Measurements from ENCODE around the gene ZNF174.

ZNF174 gene

GRCh38 chr16:3400779-3401688 lies at the start of gene ZNF174, which contains the start of gene ZSCAN32:
Gene ZNF174, plus strand, starts transcription at chr16:3401215. Its CDS starts 790 bp downstream, at chr16:3402005.
Gene ZSCAN32, minus strand, starts transcription at chr16:3401004. Its CDS starts 3,447 bp downstream, at chr16:3397557.
- DNase-seq (ENCODE audit: low spot score) = peak; percentile 99

DNA sequence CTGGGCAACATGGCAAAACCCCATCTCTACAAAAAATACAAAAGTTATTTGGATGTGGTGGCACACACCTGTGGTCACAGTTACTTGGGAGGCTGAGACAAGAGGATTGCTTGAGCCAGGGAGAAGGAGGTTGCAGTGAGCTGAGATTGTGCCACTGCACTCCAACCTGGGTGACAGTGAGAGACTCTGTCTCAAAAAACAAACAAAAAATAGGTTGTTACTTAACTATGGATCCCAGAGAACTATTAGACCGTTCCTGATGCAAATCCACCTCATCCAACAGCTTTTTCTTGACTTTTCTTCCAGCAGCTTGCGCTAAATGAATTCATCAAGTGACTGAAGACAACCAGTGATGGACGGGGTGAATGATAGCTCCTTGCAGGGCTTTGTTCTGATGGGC lies 45.4 kb upstream of the ZNF174 start, which contains the start of gene OR2C1:
Gene OR2C1 (plus strand): TSS at position 301 of the 400 bp plus-strand sequence. CDS start 52 bp downstream, at position 353.
- DNase-seq (ENCODE audit: low spot score) = no peak

- DNase-seq (ENCODE audit: low spot score) = no peak
Measured at GRCh38 chr16:3356118-3356517, 44.9 kb upstream of the ZNF174 start.

DNA sequence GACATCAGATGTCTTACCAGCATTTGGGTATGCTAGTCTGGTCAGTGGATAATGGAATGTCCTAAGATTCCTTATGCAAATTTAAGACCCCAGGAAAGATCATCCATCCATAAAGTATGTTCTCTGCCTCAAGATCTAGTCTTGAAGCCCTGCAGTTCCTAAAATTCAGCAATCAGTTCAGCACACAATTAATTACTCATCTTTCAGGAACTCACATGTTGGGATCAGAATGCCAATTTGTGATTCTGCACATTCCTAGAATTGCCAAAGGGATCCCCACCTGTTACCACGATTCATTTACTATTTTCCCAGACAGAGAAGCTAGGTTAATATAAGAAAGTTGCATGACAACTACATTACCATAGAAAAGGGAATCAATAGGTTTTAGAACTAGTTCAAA lies 42.1 kb upstream of the ZNF174 start:
- DNase-seq (ENCODE audit: low spot score) = peak; percentile 55

DNA sequence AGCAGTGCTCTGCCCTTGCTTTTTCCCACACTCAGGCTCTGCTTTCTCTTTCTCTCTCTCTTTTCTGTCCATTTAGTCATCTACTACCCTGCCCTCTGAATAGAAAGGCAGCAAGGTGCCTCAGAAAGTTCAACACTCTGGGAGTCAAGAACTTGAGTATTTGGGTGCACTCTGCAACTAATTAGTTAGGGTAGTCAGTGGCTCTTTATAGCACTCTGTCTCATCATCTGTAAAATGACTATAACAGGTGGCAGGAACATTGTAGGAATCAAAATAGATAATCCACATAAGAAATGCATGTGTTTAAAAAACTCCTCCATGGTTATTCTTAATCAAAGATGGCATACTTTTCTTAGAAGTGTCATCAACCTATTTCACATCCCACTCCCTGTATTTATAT lies 38.1 kb upstream of the ZNF174 start:
- DNase-seq (ENCODE audit: low spot score) = no peak

GRCh38 chr16:3363793-3364192 lies 37.2 kb upstream of the ZNF174 start:
- no peak for DNase-seq (ENCODE audit: low spot score)

GRCh38 chr16:3364774-3365427 lies 36.1 kb upstream of the ZNF174 start:
- DNase-seq (ENCODE audit: low spot score) = peak; percentile 94

- no peak for DNase-seq (ENCODE audit: low spot score)
Measured at GRCh38 chr16:3369073-3369472, 31.9 kb upstream of the ZNF174 start.

DNA sequence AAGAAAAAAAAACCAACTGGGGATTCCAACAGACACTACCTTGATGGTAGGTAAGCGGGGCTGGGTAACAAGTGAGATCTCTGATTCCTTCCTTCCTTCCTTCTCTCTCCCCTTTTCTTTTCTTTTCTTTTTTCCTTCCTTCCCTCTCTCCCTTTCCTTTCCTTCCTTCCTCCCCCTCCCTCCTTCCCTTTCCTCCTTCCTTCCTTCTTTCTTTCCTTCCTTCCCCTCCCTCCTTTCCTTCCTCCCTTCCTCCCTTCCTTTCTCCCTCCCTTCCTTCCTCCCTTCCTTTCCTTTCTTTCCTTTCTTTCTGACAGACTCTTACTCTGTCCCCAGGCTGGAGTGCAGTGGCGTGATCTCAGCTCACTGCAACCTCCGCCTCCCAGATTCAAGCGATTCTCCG lies 25.3 kb upstream of the ZNF174 start:
- no peak for DNase-seq (ENCODE audit: low spot score)

GRCh38 chr16:3377917-3378316 lies 23.1 kb upstream of the ZNF174 start:
- DNase-seq (ENCODE audit: low spot score) = no peak

DNA sequence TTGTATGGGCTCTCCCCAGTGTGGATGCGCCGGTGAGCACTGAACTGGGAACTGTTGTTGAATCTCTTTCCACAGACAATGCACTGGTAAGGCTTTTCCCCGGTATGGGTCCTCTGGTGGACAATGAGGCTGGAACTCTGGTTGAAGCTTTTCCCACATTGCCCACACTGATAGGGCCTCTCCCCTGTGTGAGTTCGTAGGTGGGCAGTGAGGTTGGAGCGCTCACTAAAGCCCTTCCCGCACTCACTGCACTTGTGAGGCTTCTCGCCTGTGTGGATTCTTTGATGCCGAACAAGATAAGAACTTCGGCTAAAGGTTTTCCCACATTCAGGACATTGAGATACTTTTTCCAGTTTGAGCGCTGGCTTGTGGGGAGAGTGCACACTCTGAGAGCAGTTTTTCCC lies 18.0 kb upstream of the ZNF174 start:
- no peak for DNase-seq (ENCODE audit: low spot score)

DNA sequence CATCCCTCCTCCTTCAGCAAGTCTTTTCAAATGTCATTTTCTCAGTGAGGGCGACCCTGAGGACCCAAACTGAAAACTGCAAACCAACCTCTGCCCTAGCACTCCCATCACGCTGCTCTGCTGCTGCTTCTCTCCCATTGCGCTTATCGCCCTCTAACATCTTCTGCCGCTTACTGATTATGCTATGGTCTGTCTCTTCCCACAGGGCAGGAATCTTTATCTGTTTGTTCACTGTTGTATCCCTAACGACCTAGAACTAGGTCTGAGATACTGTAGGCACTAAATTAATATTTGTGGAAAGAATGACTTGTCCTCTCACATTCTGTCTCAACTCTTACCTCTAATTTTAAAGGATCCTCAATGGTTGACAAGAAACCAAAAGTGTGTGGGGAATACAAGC lies 12.7 kb upstream of the ZNF174 start:
- no peak for DNase-seq (ENCODE audit: low spot score)

GRCh38 chr16:3389663-3390338 lies 11.2 kb upstream of the ZNF174 start:
- DNase-seq (ENCODE audit: low spot score) = no peak

DNA sequence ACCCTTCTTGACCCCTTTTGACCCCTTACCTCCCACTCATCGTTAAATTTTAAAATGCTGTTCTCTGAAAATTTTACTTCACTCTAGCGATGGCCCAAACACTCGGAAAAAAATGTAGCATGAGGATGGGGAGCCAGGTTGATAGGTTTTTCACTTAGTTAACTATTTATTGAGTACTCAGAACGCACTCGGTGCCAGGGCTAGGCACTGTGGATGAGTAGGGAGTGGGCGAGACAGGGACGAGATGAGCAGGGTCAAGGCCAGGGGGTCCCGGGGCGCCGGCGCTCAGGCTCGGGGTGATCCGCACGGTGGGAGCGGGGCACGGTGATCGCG lies 603 bp upstream of the ZNF174 start:
- no peak for DNase-seq (ENCODE audit: low spot score)

DNA sequence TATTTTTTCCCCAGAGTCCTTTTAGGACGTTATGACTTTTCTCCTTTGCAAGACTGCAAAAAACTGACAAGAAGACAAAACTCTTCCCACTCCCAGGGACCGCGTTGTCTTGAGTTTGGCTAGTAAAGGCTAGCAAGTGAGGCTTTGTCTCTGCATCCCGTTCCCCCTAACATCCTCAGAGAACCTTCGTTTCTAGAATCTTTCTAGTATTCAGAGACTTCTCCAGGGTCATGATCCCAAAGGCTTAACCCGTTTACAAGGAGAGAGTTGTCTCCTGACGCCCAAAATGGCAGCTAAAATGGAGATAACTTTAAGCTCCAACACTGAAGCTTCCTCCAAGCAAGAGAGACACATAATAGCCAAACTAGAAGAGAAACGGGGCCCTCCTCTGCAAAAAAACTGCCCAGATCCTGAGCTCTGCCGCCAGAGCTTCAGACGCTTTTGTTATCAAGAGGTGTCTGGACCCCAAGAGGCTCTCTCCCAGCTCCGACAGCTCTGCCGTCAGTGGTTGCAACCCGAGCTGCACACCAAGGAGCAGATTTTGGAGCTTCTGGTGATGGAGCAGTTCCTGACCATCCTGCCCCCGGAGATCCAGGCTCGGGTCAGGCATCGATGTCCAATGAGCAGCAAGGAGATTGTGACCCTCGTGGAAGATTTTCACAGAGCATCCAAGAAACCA lies 843 bp downstream of the ZNF174 start:
- DNase-seq (ENCODE audit: low spot score) = peak; percentile 13

DNA sequence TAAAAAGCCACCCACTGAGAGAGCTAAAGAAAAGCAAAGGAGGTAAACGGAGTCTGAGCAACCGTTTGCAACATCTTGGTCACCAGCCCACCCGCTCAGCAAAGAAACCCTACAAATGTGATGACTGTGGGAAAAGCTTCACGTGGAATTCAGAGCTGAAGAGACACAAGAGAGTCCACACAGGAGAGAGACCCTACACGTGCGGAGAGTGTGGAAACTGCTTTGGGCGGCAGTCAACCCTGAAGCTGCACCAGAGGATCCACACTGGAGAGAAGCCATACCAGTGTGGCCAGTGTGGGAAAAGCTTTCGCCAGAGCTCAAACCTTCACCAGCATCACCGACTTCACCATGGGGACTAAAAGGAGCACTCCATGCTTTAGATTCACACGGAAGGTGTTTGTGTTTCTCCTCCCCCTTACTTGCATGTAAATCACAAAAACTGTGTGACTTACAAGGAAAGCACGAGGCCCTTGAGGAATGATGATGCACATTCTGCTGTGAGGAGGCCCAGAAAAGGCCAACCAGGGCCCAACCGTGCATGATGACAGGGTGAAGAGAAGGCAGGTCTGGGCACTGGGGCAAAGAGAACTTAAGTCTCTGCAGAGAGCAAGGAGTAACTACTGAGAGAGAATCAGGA lies 7.7 kb downstream of the ZNF174 start:
- no peak for DNase-seq (ENCODE audit: low spot score)

- DNase-seq (ENCODE audit: low spot score) = peak; percentile 9
Measured at GRCh38 chr16:3413730-3414379, 12.8 kb downstream of the ZNF174 start.

- peak; percentile 48 for DNase-seq (ENCODE audit: low spot score)
Measured at GRCh38 chr16:3431779-3432219, 30.8 kb downstream of the ZNF174 start.

- DNase-seq (ENCODE audit: low spot score) = no peak
Measured at GRCh38 chr16:3434373-3434772, 33.4 kb downstream of the ZNF174 start.

GRCh38 chr16:3439637-3440036 lies 38.6 kb downstream of the ZNF174 start:
- no peak for DNase-seq (ENCODE audit: low spot score)
